Natural killer cell (primary cell): Measurements from ENCODE around the gene IGFBPL1. TPM values are rescaled to one million over a fixed set of nuclear protein-coding genes. Genes with fewer than 3 reads are reported as not detected.

Experiments used
- ATAC-seq, 3 donors: fragments of 150-1000 bp in 2 of 3; fragments of 200-7000 bp in 1 of 3; cut with Tn5 transposase; 1 replicate in 1 of 3; 2 replicates in 2 of 3; pipeline ENCODE4 v1.10.0; 2021; ENCODE audit warnings: mild to moderate bottlenecking in 2 of 3, moderate library complexity in 2 of 3
- DNase-seq, 2 donors: peaks; one replicate each; pipeline versions ENCODE4 v3.0.0 to v3.0.0-alpha.2; 2013 to 2021; ENCODE audit warnings: mixed read lengths in 1 of 2
- H3K27ac ChIP-seq: one replicate; pipeline ENCODE4 v1.5.1; 2013; ENCODE audit warnings: mild to moderate bottlenecking, low read length
- H3K27me3 ChIP-seq: one replicate; pipeline ENCODE4 v1.6.1; 2013; ENCODE audit warnings: low read length; ENCODE audit not compliant: control insufficient read depth, insufficient read depth
- H3K36me3 ChIP-seq: one replicate; pipeline ENCODE4 v1.6.1; 2013; ENCODE audit warnings: low read length; ENCODE audit not compliant: control insufficient read depth, insufficient read depth
- H3K4me1 ChIP-seq: one replicate; pipeline ENCODE4 v1.6.1; 2013; ENCODE audit warnings: low read length; ENCODE audit not compliant: control insufficient read depth, insufficient read depth
- H3K4me3 ChIP-seq: one replicate; pipeline ENCODE4 v1.5.1; 2013; ENCODE audit warnings: low read length
- H3K9me3 ChIP-seq: one replicate; pipeline ENCODE4 v1.6.1; 2013; ENCODE audit warnings: low read length; ENCODE audit not compliant: control insufficient read depth, insufficient read depth
- H3K27ac Mint-ChIP-seq, 2 donors: one replicate each; pipeline ENCODE4 v1.8.0; 2022; ENCODE audit warnings: mild to moderate bottlenecking in 2 of 2, mixed read lengths in 2 of 2, moderate library complexity in 1 of 2
- H3K27me3 Mint-ChIP-seq, 2 donors: one replicate each; pipeline ENCODE4 v1.8.0; 2022; ENCODE audit warnings: low read depth in 2 of 2, mixed read lengths in 2 of 2
- H3K36me3 Mint-ChIP-seq: one replicate; pipeline ENCODE4 v1.8.0; 2022; ENCODE audit warnings: mixed read lengths
- H3K4me1 Mint-ChIP-seq, 2 donors: one replicate each; pipeline ENCODE4 v1.8.0; 2022; ENCODE audit warnings: mixed read lengths in 2 of 2
- H3K4me3 Mint-ChIP-seq: one replicate; pipeline ENCODE4 v1.8.0; 2022; ENCODE audit warnings: mild to moderate bottlenecking, moderate library complexity, mixed read lengths
- H3K9me3 Mint-ChIP-seq, 2 donors: one replicate each; pipeline ENCODE4 v1.8.0; 2022; ENCODE audit warnings: mixed read lengths in 2 of 2
- WGBS: methylation state at CpG from one replicate; pipeline ENCODE4 v1.1.7; 2013; ENCODE audit warnings: missing lambda C conversion rate; ENCODE audit not compliant: insufficient coverage; 5-methylcytosine and 5-hydroxymethylcytosine counted together
- intact Hi-C: fragments of 100-400 bp; cut with micrococcal nuclease; formaldehyde crosslinking; loops from one replicate; pipeline ENCODE4 v1.14.2; 2022
- total RNA-seq, 4 donors: library from RNA; stranded (reverse); fragments of 120-200 nt in 1 of 4; gene quantifications; one replicate each; pipeline versions ENCODE4 v1.2.3 to v1.2.4, GENCODE V29; 2013 to 2022
- TF ChIP-seq, protein P1 (sequence below): fragments of 200-600 bp; IDR thresholded peaks from one replicate; pipeline ENCODE4 v1.8.0; 2022; ENCODE audit warnings: antibody characterized with exemption

IGFBPL1 gene
- total RNA-seq, 3 donors from 2014 or later (not counting 1 experiment from before 2014, with no cell fraction given): not detected

GRCh38 chr9:38393128-38393796 is 31.0 kb downstream of the IGFBPL1 start:
- Histone ChIP-seq H3K9me3 (no peaks in the 10 kb centered on the region), H3K27me3 (no peaks in the 10 kb centered on the region), H3K27ac (peak overlapping the region; percentile 20), H3K4me3 (peak overlapping the region; percentile 68), H3K4me1 (peaks cover 12% of the 10 kb centered on the region), H3K36me3 (peaks cover 2% of the 10 kb centered on the region)
- Mint-ChIP-seq H3K36me3 (no peaks in the 10 kb centered on the region), H3K9me3 (no peaks in the 10 kb centered on the region), H3K4me1 (peaks cover 19 to 20% of the 10 kb centered on the region in 2 donors), H3K27ac (peak overlapping the region; percentile 72 to 91), H3K27me3 (peaks cover 8 to 15% of the 10 kb centered on the region in 2 donors), H3K4me3 (peak overlapping the region; percentile 96)
- intact Hi-C loops: no loop called here
- DNase-seq: peak in 1 of 2 donors; percentile 18
- WGBS: 6% methylated on average over 9 of the region's 9 CpGs
- TF ChIP-seq, protein P1, sequence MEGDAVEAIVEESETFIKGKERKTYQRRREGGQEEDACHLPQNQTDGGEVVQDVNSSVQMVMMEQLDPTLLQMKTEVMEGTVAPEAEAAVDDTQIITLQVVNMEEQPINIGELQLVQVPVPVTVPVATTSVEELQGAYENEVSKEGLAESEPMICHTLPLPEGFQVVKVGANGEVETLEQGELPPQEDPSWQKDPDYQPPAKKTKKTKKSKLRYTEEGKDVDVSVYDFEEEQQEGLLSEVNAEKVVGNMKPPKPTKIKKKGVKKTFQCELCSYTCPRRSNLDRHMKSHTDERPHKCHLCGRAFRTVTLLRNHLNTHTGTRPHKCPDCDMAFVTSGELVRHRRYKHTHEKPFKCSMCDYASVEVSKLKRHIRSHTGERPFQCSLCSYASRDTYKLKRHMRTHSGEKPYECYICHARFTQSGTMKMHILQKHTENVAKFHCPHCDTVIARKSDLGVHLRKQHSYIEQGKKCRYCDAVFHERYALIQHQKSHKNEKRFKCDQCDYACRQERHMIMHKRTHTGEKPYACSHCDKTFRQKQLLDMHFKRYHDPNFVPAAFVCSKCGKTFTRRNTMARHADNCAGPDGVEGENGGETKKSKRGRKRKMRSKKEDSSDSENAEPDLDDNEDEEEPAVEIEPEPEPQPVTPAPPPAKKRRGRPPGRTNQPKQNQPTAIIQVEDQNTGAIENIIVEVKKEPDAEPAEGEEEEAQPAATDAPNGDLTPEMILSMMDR: no peak
- no peak for ATAC-seq

DNA sequence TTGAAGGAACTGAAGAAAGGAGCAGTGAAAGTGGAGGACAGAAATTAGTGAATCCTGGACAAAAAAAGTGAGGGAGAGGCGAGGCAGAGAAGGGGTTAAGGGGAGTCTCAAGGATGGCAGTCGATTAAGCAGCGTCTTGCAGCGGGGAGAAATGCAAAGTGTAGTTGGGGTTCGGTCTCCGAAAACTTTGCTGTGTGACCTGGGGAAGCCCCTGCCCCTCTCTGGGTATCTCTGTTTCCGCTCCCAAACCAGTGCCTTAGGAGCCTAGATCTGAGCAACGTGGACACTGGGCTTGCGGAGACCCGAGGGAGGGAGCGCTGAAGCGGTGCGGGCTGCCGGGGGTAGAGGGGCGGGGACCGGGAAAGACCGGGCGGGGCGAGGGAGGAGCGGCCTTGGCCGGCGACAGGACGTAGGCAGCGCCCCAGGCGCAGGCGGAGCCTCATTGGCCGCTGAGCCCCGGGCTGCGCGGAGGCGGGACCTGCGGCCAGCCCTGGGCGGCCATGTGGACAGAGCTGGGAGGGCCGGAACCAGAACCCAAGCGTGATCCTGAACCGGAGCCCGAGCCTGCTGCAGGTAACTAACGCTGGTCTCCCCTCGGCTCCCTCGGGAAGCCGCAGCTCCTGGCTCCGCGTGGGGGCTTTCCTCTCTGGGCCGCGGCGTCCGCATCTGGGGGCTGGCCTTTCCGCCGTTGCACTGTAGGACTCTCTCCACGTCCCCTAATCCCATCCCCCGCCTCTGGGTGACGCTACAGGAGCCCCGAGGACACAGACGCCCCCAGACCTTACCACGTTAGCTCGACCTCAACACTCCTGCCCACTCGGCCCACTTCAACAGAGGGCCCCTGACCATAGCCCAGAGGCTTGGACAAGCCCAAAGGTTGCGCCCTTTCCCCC is 31.8 kb downstream of the IGFBPL1 start, which contains the start of gene ALDH1B1:
ALDH1B1 (plus strand) TSS at position 468 of the 893 bp plus-strand sequence. CDS start 3,047 bp downstream, outside the sequence.
- under 1% methylated on average over 58 of the region's 58 CpGs for WGBS
- Mint-ChIP-seq H3K9me3 (no peaks in the 10 kb centered on the region), H3K27ac (peak within 1 kb of the TSS; percentile 72 to 91), H3K36me3 (no peaks in the 10 kb centered on the region), H3K4me3 (peak within 1 kb of the TSS; percentile 96), H3K4me1 (peaks cover 19 to 20% of the 10 kb centered on the region in 2 donors), H3K27me3 (peaks cover 8 to 15% of the 10 kb centered on the region in 2 donors)
- Histone ChIP-seq H3K4me1 (peaks cover 12% of the 10 kb centered on the region), H3K9me3 (no peaks in the 10 kb centered on the region), H3K27me3 (no peaks in the 10 kb centered on the region), H3K4me3 (peak within 1 kb of the TSS; percentile 68), H3K27ac (peak within 1 kb of the TSS; percentile 20), H3K36me3 (peaks cover 2% of the 10 kb centered on the region)
- TF ChIP-seq, protein P1: no peak
- DNase-seq: peak; percentile 71 to 74
- intact Hi-C loops: no loop called here
- peak; percentile 96 to 98 (median 97) for ATAC-seq

DNA sequence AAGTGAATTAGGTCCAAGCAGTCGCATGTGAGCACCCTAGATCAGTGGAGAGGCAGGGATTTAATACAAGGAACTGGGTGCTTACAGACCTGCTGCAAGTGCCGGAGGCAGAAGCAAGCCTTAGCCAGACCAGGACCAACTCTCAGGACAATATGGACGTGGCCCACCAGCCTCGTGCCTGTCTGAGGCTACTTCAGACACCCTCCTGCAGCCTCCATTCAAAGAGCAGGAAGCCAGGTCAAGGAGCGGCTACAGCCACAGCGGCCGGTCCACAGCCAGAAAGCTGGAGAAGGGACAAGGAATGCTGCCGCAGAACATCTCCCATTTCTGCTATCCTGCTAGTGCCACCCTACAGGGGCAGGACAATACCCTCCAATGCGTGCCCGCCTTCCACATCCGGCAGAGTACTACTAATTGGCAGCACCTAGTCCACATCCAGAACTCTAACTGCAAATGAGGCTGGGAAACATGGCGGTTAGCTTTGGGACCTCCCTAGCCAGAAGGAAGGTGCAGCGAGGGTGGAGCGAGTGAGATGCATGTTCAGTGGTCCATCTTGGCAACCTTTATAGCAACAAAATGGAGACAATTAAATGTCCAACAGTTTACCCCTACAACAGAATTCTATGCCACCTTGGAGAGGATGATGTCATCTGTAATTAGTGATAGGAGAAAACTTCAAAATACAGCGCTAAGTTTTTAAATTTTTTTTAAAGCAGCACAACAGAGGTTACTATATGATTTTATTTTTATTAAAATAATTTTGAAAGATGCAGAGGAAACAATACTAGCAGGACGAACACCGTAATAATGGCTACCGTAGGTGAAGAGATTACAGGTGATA is 32.8 kb downstream of the IGFBPL1 start:
- Histone ChIP-seq H3K27me3 (no peaks in the 10 kb centered on the region), H3K4me1 (peaks cover 12% of the 10 kb centered on the region), H3K36me3 (peaks cover 2% of the 10 kb centered on the region), H3K9me3 (no peaks in the 10 kb centered on the region), H3K4me3 (no peak overlapping the region), H3K27ac (no peak overlapping the region)
- peaks cover 19 to 20% of the 10 kb centered on the region in 2 donors for H3K4me1 Mint-ChIP-seq
- intact Hi-C loops: no loop called here
- no peak for DNase-seq
- peak overlapping the region; percentile 72 to 91 for H3K27ac Mint-ChIP-seq
- no peak for ATAC-seq
- WGBS: 93% methylated on average over 17 of the region's 18 CpGs
- peaks cover 8 to 21% of the 10 kb centered on the region in 2 donors for H3K27me3 Mint-ChIP-seq
- TF ChIP-seq, protein P1: no peak
- H3K4me3 Mint-ChIP-seq: peak overlapping the region; percentile 96
- H3K9me3 Mint-ChIP-seq: no peaks in the 10 kb centered on the region
- no peaks in the 10 kb centered on the region for H3K36me3 Mint-ChIP-seq
